NCI-H526 (cell line): ENCODE results near the gene RNF145.
"Not testable (repeated sequence)": the region's sequence is repeated elsewhere in the genome, so short reads cannot be mapped to it uniquely, and the experiment has no call there.

ENCODE experiments used
- DNase-seq, 2 experiments: peaks; one replicate each; lab custom pipeline; 2025; lab: John Stamatoyannopoulos, UW

RNF145 gene

GRCh38 chr5:159209438-159210209 lies at the start of gene RNF145:
TSS of gene RNF145 (minus strand) at chr5:159209553. CDS start at chr5:159203617, 5,936 bp downstream.
- peak; percentile 65 to 87 for DNase-seq

- no peak for DNase-seq
Observed at GRCh38 chr5:159258361-159258760, 49.0 kb upstream of the RNF145 start.

GRCh38 chr5:159257629-159258283 lies 48.4 kb upstream of the RNF145 start:
- no peak for DNase-seq

GRCh38 chr5:159257007-159257406 lies 47.7 kb upstream of the RNF145 start:
- no peak for DNase-seq

- DNase-seq = no peak
Observed at GRCh38 chr5:159252195-159252594, 42.8 kb upstream of the RNF145 start.

GRCh38 chr5:159249158-159249557 lies 39.8 kb upstream of the RNF145 start:
- no peak for DNase-seq

GRCh38 chr5:159244890-159245289 lies 35.5 kb upstream of the RNF145 start:
- DNase-seq = no peak

GRCh38 chr5:159244163-159244562 lies 34.8 kb upstream of the RNF145 start:
- DNase-seq = no peak

GRCh38 chr5:159243385-159243784 lies 34.0 kb upstream of the RNF145 start:
- no peak for DNase-seq

- DNase-seq = no peak
Observed at GRCh38 chr5:159242656-159243055, 33.3 kb upstream of the RNF145 start.

GRCh38 chr5:159241946-159242552 lies 32.7 kb upstream of the RNF145 start:
- DNase-seq = no peak

- no peak for DNase-seq
Observed at GRCh38 chr5:159240301-159240870, 31.0 kb upstream of the RNF145 start.

GRCh38 chr5:159235871-159236520 lies 26.6 kb upstream of the RNF145 start:
- not testable (repeated sequence) for DNase-seq

- no peak for DNase-seq
Observed at GRCh38 chr5:159231167-159231566, 21.8 kb upstream of the RNF145 start.

GRCh38 chr5:159230657-159231056 lies 21.3 kb upstream of the RNF145 start:
- no peak for DNase-seq

- not testable (repeated sequence) for DNase-seq
Observed at GRCh38 chr5:159228097-159228496, 18.7 kb upstream of the RNF145 start.

- no peak for DNase-seq
Observed at GRCh38 chr5:159227452-159227851, 18.1 kb upstream of the RNF145 start.

GRCh38 chr5:159226451-159226850 lies 17.1 kb upstream of the RNF145 start:
- no peak for DNase-seq

- DNase-seq = no peak
Observed at GRCh38 chr5:159224471-159224870, 15.1 kb upstream of the RNF145 start.

- no peak for DNase-seq
Observed at GRCh38 chr5:159223469-159223868, 14.1 kb upstream of the RNF145 start.

GRCh38 chr5:159220206-159220605 lies 10.9 kb upstream of the RNF145 start:
- DNase-seq = no peak

GRCh38 chr5:159218595-159219023 lies 9.3 kb upstream of the RNF145 start:
- DNase-seq = no peak
